Measurements from ENCODE around the gene KLHDC2.

Gene KLHDC2

GRCh38 chr14:49828640-49829039 lies 60.7 kb downstream of the KLHDC2 start:
- TF ChIP-seq CTCF (IDR thresholded peaks at IDR 0.05; ENCODE audit: low read depth, low read length): no peak
- no peak overlapping the region for H3K27ac ChIP-seq
- peaks cover 81% of the 10 kb centered on the region for H3K36me3 ChIP-seq

More at GRCh38 chr14:49828640-49829039, 60.7 kb downstream of the KLHDC2 start:
- H3K27me3 ChIP-seq (ENCODE audit: insufficient read depth, low read depth, severe bottlenecking): no peaks in the 10 kb centered on the region
- no peak for DNase-seq
- no peak overlapping the region for H3K4me3 ChIP-seq (ENCODE audit: low read depth, low read length)
- no peaks in the 10 kb centered on the region for H3K9me3 ChIP-seq (ENCODE audit: severe bottlenecking)

Data from WERI-Rb-1 (cell line).